Activated T-helper 1 cell treated with anti-CD3 and anti-CD28 coated beads, Interleukin-12 subunit alpha, Interleukin-12 subunit beta, Interleukin-2, Interleukin-4 antibody, amounts not matched to agents 30 ng/mL and 10 ng/mL and 1 ng/mL, durations not matched to agents 14 hours and 24 hours and 36 hours (primary cell): Measurements from ENCODE around the gene PKMYT1. TPM values are rescaled to one million over a fixed set of nuclear protein-coding genes. Genes with fewer than 3 reads are reported as not detected.
"Not testable (repeated sequence)": the region's sequence is repeated elsewhere in the genome, so short reads cannot be mapped to it uniquely, and the experiment has no call there.

ENCODE experiments used
- DNase-seq: peaks from one replicate; pipeline ENCODE4 v3.0.0; 2021; ENCODE audit warnings: low spot score
- H3K27ac Mint-ChIP-seq: one replicate; pipeline ENCODE4 v1.8.0; 2021; ENCODE audit warnings: mild to moderate bottlenecking, mixed read lengths
- H3K27me3 Mint-ChIP-seq: one replicate; pipeline ENCODE4 v1.8.0; 2022; ENCODE audit warnings: mild to moderate bottlenecking, moderate library complexity, mixed read lengths; ENCODE audit not compliant: insufficient read depth
- H3K36me3 Mint-ChIP-seq: one replicate; pipeline ENCODE4 v1.8.0; 2021; ENCODE audit warnings: low read depth, mixed read lengths
- H3K4me1 Mint-ChIP-seq: one replicate; pipeline ENCODE4 v1.8.0; 2021; ENCODE audit warnings: low read depth, mixed read lengths
- H3K4me3 Mint-ChIP-seq: one replicate; pipeline ENCODE4 v1.8.0; 2021; ENCODE audit warnings: mild to moderate bottlenecking, moderate library complexity, mixed read lengths
- H3K9me3 Mint-ChIP-seq: one replicate; pipeline ENCODE4 v1.8.0; 2021; ENCODE audit warnings: mixed read lengths
- intact Hi-C: fragments of 100-400 bp; cut with micrococcal nuclease; formaldehyde crosslinking; loops from one replicate; pipeline ENCODE4 v1.15.1; 2024
- total RNA-seq: library from RNA; stranded (reverse); gene quantifications from 2 replicates; pipeline ENCODE4 v1.2.3, GENCODE V29; 2022

Gene PKMYT1
- total RNA-seq, 1 donor from 2014 or later: 151 TPM

GRCh38 chr16:2937170-2937569 is 43.1 kb downstream of the PKMYT1 start:
- Mint-ChIP-seq H3K27ac (no peak overlapping the region), H3K4me1 (peaks cover 9% of the 10 kb centered on the region), H3K27me3 (no peaks in the 10 kb centered on the region), H3K9me3 (no peaks in the 10 kb centered on the region), H3K36me3 (peaks cover 14% of the 10 kb centered on the region), H3K4me3 (no peak overlapping the region)
- DNase-seq: no peak
- intact Hi-C loops: no loop called here

- no peak overlapping the region for H3K4me3 Mint-ChIP-seq
- peaks cover 14% of the 10 kb centered on the region for H3K36me3 Mint-ChIP-seq
- H3K27ac Mint-ChIP-seq: no peak overlapping the region
- no peaks in the 10 kb centered on the region for H3K9me3 Mint-ChIP-seq
- intact Hi-C loops: no loop called here
- no peak for DNase-seq
- no peaks in the 10 kb centered on the region for H3K27me3 Mint-ChIP-seq
- H3K4me1 Mint-ChIP-seq: peaks cover 9% of the 10 kb centered on the region
Measured at GRCh38 chr16:2936436-2937011, 43.7 kb downstream of the PKMYT1 start.

- intact Hi-C loops: no loop called here
Measured at GRCh38 chr16:2934450-2934849, 45.8 kb downstream of the PKMYT1 start.

DNA sequence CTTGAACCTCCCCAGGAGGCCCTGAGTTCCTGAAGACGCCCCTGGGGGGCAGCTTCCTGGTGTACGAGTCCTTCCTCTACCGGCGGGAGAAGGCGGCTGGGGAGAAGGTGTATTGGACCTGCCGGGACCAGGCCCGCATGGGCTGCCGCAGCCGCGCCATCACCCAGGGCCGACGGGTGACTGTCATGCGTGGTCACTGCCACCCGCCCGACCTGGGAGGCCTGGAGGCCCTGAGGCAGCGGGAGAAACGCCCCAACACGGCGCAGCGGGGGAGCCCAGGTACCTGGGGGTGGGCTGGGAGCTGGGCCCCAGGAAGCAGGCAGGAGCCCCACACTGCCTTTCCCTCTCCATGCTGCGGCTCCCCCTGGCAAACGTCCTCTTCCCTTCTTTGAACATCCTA is 46.5 kb downstream of the PKMYT1 start:
- intact Hi-C loops: no loop called here

More at GRCh38 chr16:2934450-2934849, 45.8 kb downstream of the PKMYT1 start:
- Mint-ChIP-seq H3K4me3 (no peak overlapping the region), H3K27ac (no peak overlapping the region), H3K4me1 (peaks cover 9% of the 10 kb centered on the region), H3K27me3 (no peaks in the 10 kb centered on the region), H3K36me3 (peaks cover 14% of the 10 kb centered on the region), H3K9me3 (no peaks in the 10 kb centered on the region)
- no peak for DNase-seq

DNA sequence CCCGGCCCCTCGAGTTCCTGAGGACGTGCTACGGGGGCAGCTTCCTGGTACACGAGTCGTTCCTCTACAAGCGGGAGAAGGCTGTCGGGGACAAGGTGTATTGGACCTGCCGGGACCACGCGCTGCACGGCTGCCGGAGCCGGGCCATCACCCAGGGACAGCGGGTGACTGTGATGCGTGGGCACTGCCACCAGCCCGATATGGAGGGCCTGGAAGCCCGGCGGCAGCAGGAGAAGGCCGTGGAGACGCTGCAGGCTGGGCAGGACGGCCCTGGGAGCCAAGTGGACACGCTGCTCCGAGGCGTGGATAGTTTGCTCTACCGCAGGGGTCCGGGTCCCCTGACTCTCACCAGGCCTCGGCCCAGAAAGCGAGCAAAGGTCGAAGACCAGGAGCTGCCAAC is 47.1 kb downstream of the PKMYT1 start:
- no peak overlapping the region for H3K4me3 Mint-ChIP-seq
- peaks cover 11% of the 10 kb centered on the region for H3K36me3 Mint-ChIP-seq
- no peak overlapping the region for H3K27ac Mint-ChIP-seq
- intact Hi-C loops: no loop called here
- DNase-seq: no peak
- H3K4me1 Mint-ChIP-seq: peaks cover 9% of the 10 kb centered on the region
- no peaks in the 10 kb centered on the region for H3K9me3 Mint-ChIP-seq
- no peaks in the 10 kb centered on the region for H3K27me3 Mint-ChIP-seq

More for the DNA sequence above, 46.5 kb downstream of the PKMYT1 start:
- no peak for DNase-seq
- H3K4me3 Mint-ChIP-seq: no peak overlapping the region
- H3K9me3 Mint-ChIP-seq: no peaks in the 10 kb centered on the region
- no peak overlapping the region for H3K27ac Mint-ChIP-seq
- peaks cover 9% of the 10 kb centered on the region for H3K4me1 Mint-ChIP-seq
- H3K36me3 Mint-ChIP-seq: peaks cover 11% of the 10 kb centered on the region
- no peaks in the 10 kb centered on the region for H3K27me3 Mint-ChIP-seq

GRCh38 chr16:2931231-2931914 is 48.9 kb downstream of the PKMYT1 start:
- Mint-ChIP-seq H3K36me3 (peaks cover 11% of the 10 kb centered on the region), H3K4me1 (peaks cover 21% of the 10 kb centered on the region)
- H3K4me3 Mint-ChIP-seq, H3K27ac Mint-ChIP-seq, DNase-seq, H3K27me3 Mint-ChIP-seq, H3K9me3 Mint-ChIP-seq, intact Hi-C loops: not testable (repeated sequence)

GRCh38 chr16:2930236-2930635 is 50.0 kb downstream of the PKMYT1 start:
- Mint-ChIP-seq H3K27me3 (no peaks in the 10 kb centered on the region), H3K4me3 (no peak overlapping the region), H3K27ac (no peak overlapping the region), H3K9me3 (no peaks in the 10 kb centered on the region), H3K36me3 (peaks cover 10% of the 10 kb centered on the region), H3K4me1 (peaks cover 21% of the 10 kb centered on the region)
- DNase-seq: no peak
- intact Hi-C loops: no loop called here

DNA sequence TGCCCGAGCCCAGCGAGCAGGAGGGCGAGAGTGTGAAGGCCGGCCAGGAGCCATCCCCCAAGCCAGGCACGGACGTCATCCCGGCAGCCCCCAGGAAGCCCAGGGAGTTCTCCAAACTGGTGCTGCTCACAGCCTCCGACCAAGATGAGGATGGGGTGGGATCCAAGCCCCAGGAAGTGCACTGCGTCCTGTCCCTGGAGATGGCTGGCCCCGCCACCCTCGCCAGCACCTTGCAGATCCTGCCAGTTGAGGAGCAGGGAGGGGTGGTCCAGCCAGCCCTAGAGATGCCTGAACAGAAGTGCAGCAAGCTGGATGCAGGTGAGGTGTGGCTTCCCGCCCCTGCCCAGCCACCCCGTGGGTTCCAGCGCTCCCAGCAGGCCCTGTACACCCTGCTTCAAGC is 50.6 kb downstream of the PKMYT1 start:
- Mint-ChIP-seq H3K9me3 (no peaks in the 10 kb centered on the region), H3K27me3 (no peaks in the 10 kb centered on the region), H3K36me3 (peaks cover 8% of the 10 kb centered on the region), H3K27ac (no peak overlapping the region), H3K4me3 (no peak overlapping the region), H3K4me1 (peaks cover 19% of the 10 kb centered on the region)
- no peak for DNase-seq
- intact Hi-C loops: no loop called here

- H3K4me3 Mint-ChIP-seq: no peak overlapping the region
- peaks cover 16% of the 10 kb centered on the region for H3K4me1 Mint-ChIP-seq
- DNase-seq: no peak
- H3K27me3 Mint-ChIP-seq: no peaks in the 10 kb centered on the region
- no peaks in the 10 kb centered on the region for H3K9me3 Mint-ChIP-seq
- no peaks in the 10 kb centered on the region for H3K36me3 Mint-ChIP-seq
- H3K27ac Mint-ChIP-seq: no peak overlapping the region
- intact Hi-C loops: no loop called here
Measured at GRCh38 chr16:2928796-2929195, 51.5 kb downstream of the PKMYT1 start.

GRCh38 chr16:2928151-2928550 is 52.1 kb downstream of the PKMYT1 start:
- intact Hi-C loops, H3K36me3 Mint-ChIP-seq, DNase-seq, H3K4me3 Mint-ChIP-seq, H3K27me3 Mint-ChIP-seq, H3K27ac Mint-ChIP-seq, H3K9me3 Mint-ChIP-seq: not testable (repeated sequence)
- peaks cover 16% of the 10 kb centered on the region for H3K4me1 Mint-ChIP-seq

DNA sequence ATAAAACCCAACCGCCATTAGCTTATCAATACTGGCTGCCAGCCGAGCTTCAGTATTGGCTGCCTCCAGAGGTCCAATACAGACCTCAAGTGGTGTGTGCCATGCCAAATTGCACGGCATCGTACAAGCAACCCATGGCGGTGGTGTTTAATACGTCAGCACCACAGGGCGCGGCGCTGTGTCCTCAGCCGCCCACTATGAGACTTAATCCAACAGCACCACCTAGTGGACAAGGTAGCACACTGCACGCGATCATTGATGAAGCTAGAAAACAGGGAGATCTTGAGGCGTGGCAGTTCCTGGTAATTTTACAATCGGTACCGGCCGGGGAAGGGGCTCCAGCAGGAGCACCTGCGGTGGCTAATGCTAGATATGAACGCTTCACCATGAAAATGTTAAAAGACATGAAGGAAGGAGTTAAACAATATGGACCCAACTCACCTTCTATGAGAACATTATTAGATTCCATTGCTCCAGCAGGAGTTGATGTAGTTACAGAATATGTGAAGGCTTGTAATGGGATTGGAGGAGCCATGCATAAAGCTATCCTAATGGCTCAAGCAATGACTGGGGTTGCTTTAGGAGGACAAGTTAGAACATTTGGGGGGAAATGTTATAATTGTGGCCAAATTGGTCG is 53.1 kb downstream of the PKMYT1 start:
- no peak overlapping the region for H3K4me3 Mint-ChIP-seq
- intact Hi-C loops: loop anchor here (1.0 to 2.0 kb wide), 4 partner anchors 8 to 52 kb away; partner anchors contain the start of gene FLYWCH1
- no peaks in the 10 kb centered on the region for H3K27me3 Mint-ChIP-seq
- H3K4me1 Mint-ChIP-seq: peaks cover 21% of the 10 kb centered on the region
- H3K9me3 Mint-ChIP-seq: no peaks in the 10 kb centered on the region
- peak; percentile 83 for DNase-seq
- no peak overlapping the region for H3K27ac Mint-ChIP-seq
- H3K36me3 Mint-ChIP-seq: peaks cover 6% of the 10 kb centered on the region

DNA sequence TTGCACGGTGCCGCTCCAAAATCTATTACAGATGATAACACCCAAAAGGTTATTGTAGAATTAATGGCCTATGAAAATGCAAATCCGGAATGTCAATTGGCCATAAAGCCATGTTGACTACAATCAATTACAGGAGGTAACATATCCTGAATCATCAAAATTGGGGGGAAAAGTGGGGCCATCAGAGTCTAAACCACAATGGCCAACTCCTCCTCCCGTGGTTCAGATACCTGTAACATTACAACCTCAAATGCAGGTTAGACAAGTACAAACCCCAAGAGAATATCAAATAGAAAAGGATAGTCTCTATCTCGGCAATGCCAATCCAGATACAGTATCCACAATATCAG is 53.6 kb downstream of the PKMYT1 start:
- H3K27ac Mint-ChIP-seq: no peak overlapping the region
- H3K9me3 Mint-ChIP-seq: no peaks in the 10 kb centered on the region
- H3K4me3 Mint-ChIP-seq: no peak overlapping the region
- intact Hi-C loops: loop anchor here (2.0 kb wide), 1 partner anchor 52 kb away; no protein-coding TSS in a partner anchor
- H3K36me3 Mint-ChIP-seq: peaks cover 6% of the 10 kb centered on the region
- peaks cover 23% of the 10 kb centered on the region for H3K4me1 Mint-ChIP-seq
- no peaks in the 10 kb centered on the region for H3K27me3 Mint-ChIP-seq
- DNase-seq: no peak

- Mint-ChIP-seq H3K36me3 (peaks cover 6% of the 10 kb centered on the region), H3K27me3 (no peaks in the 10 kb centered on the region), H3K4me1 (peaks cover 23% of the 10 kb centered on the region), H3K9me3 (no peaks in the 10 kb centered on the region), H3K4me3 (no peak overlapping the region), H3K27ac (no peak overlapping the region)
- DNase-seq: no peak
- intact Hi-C loops: loop anchor here (2.0 kb wide), 1 partner anchor 51 kb away; no protein-coding TSS in a partner anchor
Measured at GRCh38 chr16:2925951-2926649, 54.1 kb downstream of the PKMYT1 start.
